Psoas muscle (tissue), 8 donors: ENCODE measurements around the gene DLX4. TPM values are rescaled to one million over a fixed set of nuclear protein-coding genes. Genes with fewer than 3 reads are reported as not detected.

Experiments used
- ATAC-seq, 4 donors: fragments of 200-7000 bp; cut with Tn5 transposase; one replicate each; pipeline ENCODE4 v1.9.1; 2020; ENCODE audit warnings: moderate library complexity in 3 of 4, mild to moderate bottlenecking in 2 of 4
- DNase-seq, 2 donors: peaks; one replicate each; pipeline ENCODE4 v3.0.0-alpha.2; 2020
- H3K27ac ChIP-seq: fragments of 200-600 bp; one replicate; pipeline ENCODE4 v1.8.0; 2022
- H3K27me3 ChIP-seq, 3 donors: fragments of 200-600 bp in 1 of 3; one replicate each; pipeline versions ENCODE4 v1.6.1 to v1.8.0; 2013 to 2022; ENCODE audit warnings: low read length in 2 of 3, mild to moderate bottlenecking in 2 of 3, moderate library complexity in 1 of 3; ENCODE audit not compliant: insufficient read depth in 3 of 3
- H3K36me3 ChIP-seq, 2 donors: fragments of 200-600 bp in 1 of 2; one replicate each; pipeline versions ENCODE4 v1.6.1 to v1.8.0; 2013 to 2022; ENCODE audit warnings: low read depth in 1 of 2, mild to moderate bottlenecking in 1 of 2, moderate library complexity in 1 of 2; ENCODE audit not compliant: insufficient read depth in 1 of 2
- H3K4me1 ChIP-seq: fragments of 200-600 bp; one replicate; pipeline ENCODE4 v1.8.0; 2022
- H3K4me3 ChIP-seq: fragments of 200-600 bp; one replicate; pipeline ENCODE4 v1.8.0; 2022; ENCODE audit warnings: mild to moderate bottlenecking
- H3K9me3 ChIP-seq: fragments of 200-600 bp; one replicate; pipeline ENCODE4 v1.8.0; 2022
- CTCF ChIP-seq: fragments of 200-600 bp; IDR thresholded peaks from one replicate; pipeline ENCODE4 v1.8.0; 2022; ENCODE audit warnings: antibody characterized with exemption
- WGBS, 3 donors: extraction: QIAGEN DNeasy Blood & Tissue Kit; methylation state at CpG; one replicate each; pipeline versions ENCODE4 v1.1.6 to v1.1.7; 2013; 5-methylcytosine and 5-hydroxymethylcytosine counted together
- intact Hi-C, 2 donors: fragments of 100-400 bp; cut with DNase I; formaldehyde crosslinking; loops; one replicate each; pipeline versions ENCODE4 v1.11.0 to v1.14.2; 2022
- polyA plus RNA-seq, 3 donors: library from polyadenylated mRNA; stranded (reverse); fragments of 200-250 nt; gene quantifications; one replicate each; pipeline ENCODE4 v1.2.3, GENCODE V29; 2013
- total RNA-seq, 4 donors: library from RNA; stranded (reverse); fragmentation: NEBNext Ultra II Directional in 2 of 4; extraction: Animal tissue kit (Norgen Biotek cat#: 25700) in 2 of 4; gene quantifications; one replicate each; pipeline versions ENCODE4 v1.2.1 to v1.2.4, GENCODE V29; 2021 to 2023
- donor health status: healthy with polysubstance abuse.
- donor health status: DM: no; HTN: no; CAD: no; lungs with moderate emphysema.
- donor health status: Bipolar disorder and iron deficiency.
- donor health status: healthy.
- donor health status: DM: yes; HTN: yes; CAD: no.
- donor health status: DM: no; HTN: no; CAD: no.
- donor health status: DM: no; HTN: no; CAD: no.
- donor health status: DM: yes; HTN: yes; CAD: no.

Gene DLX4
- total and polyA plus RNA-seq, 7 donors = not detected

- 78 to 89% (median 80%) methylated on average over 6 of the region's 6 CpGs for WGBS, 3 donors
- Histone ChIP-seq H3K27ac (no peak overlapping the region), H3K27me3 (peaks cover 0 to 56% (median 4%) of the 10 kb centered on the region in 3 donors), H3K4me3 (no peak overlapping the region), H3K36me3 (no peaks in the 10 kb centered on the region), H3K9me3 (no peaks in the 10 kb centered on the region), H3K4me1 (no peaks in the 10 kb centered on the region)
- TF ChIP-seq CTCF = no peak
- no peak for DNase-seq
- intact Hi-C loops = no loop called here
- ATAC-seq = no peak
Observed at GRCh38 chr17:49928837-49929475, 40.0 kb upstream of the DLX4 start.

GRCh38 chr17:49930880-49931279 is 38.1 kb upstream of the DLX4 start:
- DNase-seq (no peak), ATAC-seq (no peak)
- Histone ChIP-seq H3K9me3 (no peaks in the 10 kb centered on the region), H3K27ac (no peak overlapping the region), H3K36me3 (no peaks in the 10 kb centered on the region), H3K4me1 (no peaks in the 10 kb centered on the region), H3K4me3 (no peak overlapping the region), H3K27me3 (peaks cover 0 to 56% (median 12%) of the 10 kb centered on the region in 3 donors)
- TF ChIP-seq CTCF = no peak
- intact Hi-C loops = no loop called here
- 79 to 83% (median 82%) methylated on average over 7 to 8 of the region's 8 CpGs for WGBS, 3 donors

GRCh38 chr17:49931416-49932137 is 37.4 kb upstream of the DLX4 start:
- Histone ChIP-seq H3K27ac (no peak overlapping the region), H3K36me3 (no peaks in the 10 kb centered on the region), H3K27me3 (peaks cover 0 to 56% (median 12%) of the 10 kb centered on the region in 3 donors), H3K4me3 (no peak overlapping the region), H3K4me1 (no peaks in the 10 kb centered on the region), H3K9me3 (no peaks in the 10 kb centered on the region)
- WGBS, 3 donors = 53 to 60% (median 55%) methylated on average over 16 of the region's 16 CpGs
- intact Hi-C loops = no loop called here
- TF ChIP-seq CTCF = no peak
- DNase-seq (no peak), ATAC-seq (no peak)

- DNase-seq (no peak), ATAC-seq (no peak)
- H3K36me3 ChIP-seq = no peaks in the 10 kb centered on the region
- H3K9me3 ChIP-seq = no peaks in the 10 kb centered on the region
- H3K4me3 ChIP-seq = no peak overlapping the region
- peaks cover 0 to 53% (median 10%) of the 10 kb centered on the region in 3 donors for H3K27me3 ChIP-seq
- no peaks in the 10 kb centered on the region for H3K4me1 ChIP-seq
- WGBS, 3 donors = 70 to 75% (median 73%) methylated on average over 13 to 17 of the region's 17 CpGs
- intact Hi-C loops = no loop called here
- TF ChIP-seq CTCF = no peak
- H3K27ac ChIP-seq = no peak overlapping the region
Observed at GRCh38 chr17:49932138-49932723, 36.8 kb upstream of the DLX4 start.
